ENCODE results near the gene DAB2.

DNA sequence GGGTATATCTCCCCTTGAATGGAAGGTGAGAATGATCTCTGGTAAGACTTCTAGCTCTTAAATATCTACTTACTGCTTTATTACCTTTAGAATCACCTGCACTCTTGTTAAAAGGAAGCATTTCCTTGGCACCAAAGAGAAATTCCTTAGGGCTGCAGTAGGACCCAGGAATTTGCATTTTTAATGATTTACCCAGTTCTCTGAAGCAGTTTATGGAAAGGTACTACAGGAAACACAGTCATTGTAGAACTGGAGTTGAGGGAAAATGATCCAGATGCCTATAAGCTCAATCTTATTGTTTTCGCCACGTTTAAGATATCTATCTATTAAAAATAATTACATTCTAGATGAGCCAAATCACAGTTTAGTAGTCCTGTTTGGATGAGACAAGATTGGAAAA, 51.0 kb downstream of the DAB2 start:
- TF ChIP-seq, protein P1, sequence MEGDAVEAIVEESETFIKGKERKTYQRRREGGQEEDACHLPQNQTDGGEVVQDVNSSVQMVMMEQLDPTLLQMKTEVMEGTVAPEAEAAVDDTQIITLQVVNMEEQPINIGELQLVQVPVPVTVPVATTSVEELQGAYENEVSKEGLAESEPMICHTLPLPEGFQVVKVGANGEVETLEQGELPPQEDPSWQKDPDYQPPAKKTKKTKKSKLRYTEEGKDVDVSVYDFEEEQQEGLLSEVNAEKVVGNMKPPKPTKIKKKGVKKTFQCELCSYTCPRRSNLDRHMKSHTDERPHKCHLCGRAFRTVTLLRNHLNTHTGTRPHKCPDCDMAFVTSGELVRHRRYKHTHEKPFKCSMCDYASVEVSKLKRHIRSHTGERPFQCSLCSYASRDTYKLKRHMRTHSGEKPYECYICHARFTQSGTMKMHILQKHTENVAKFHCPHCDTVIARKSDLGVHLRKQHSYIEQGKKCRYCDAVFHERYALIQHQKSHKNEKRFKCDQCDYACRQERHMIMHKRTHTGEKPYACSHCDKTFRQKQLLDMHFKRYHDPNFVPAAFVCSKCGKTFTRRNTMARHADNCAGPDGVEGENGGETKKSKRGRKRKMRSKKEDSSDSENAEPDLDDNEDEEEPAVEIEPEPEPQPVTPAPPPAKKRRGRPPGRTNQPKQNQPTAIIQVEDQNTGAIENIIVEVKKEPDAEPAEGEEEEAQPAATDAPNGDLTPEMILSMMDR (IDR thresholded peaks at IDR 0.05) = no peak
- TF ChIP-seq POLR2A (IDR thresholded peaks at IDR 0.05) = no peak

Measured in lower leg skin (tissue), 3 donors.